ENCODE results near the gene GNG13. TPM values are rescaled to one million over a fixed set of nuclear protein-coding genes. Genes with fewer than 3 reads are reported as not detected.

Gene GNG13
- total and polyA plus RNA-seq, 2 of the 4 experiments (the other 2 are of a cell fraction) = not detected

- no TSS peak for BruUV-seq (replicated peaks)
- ATAC-seq (ENCODE audit: low read depth) = no peak
- Histone ChIP-seq H2BK5ac (ENCODE audit: low read depth, low read length, poor library complexity, severe bottlenecking) (no peak overlapping the region), H2AFZ (replicated peaks; ENCODE audit: low read length, poor library complexity) (no peak overlapping the region), H3K4ac (ENCODE audit: low read depth, low read length) (no peak overlapping the region), H3K4me2 (ENCODE audit: low read depth, low read length) (no peak overlapping the region), H3K4me3 (ENCODE audit: insufficient read depth, low read depth, low read length) (no peak overlapping the region), H4K91ac (ENCODE audit: insufficient read depth, low read depth, low read length) (no peak overlapping the region), H2AK9ac (replicated peaks; ENCODE audit: low read depth, low read length, poor library complexity) (no peak overlapping the region), H3K79me1 (ENCODE audit: low read depth in 1 of 2, low read length in 2 of 2) (no peaks in the 10 kb centered on the region), H3K27ac (ENCODE audit: insufficient read depth, low read length) (no peak overlapping the region), H2BK120ac (ENCODE audit: low read depth, low read length) (no peak overlapping the region), H3K4me1 (ENCODE audit: control insufficient read depth, insufficient read depth, low read length) (no peaks in the 10 kb centered on the region), H4K20me1 (ENCODE audit: insufficient read depth, low read length) (no peaks in the 10 kb centered on the region), H4K8ac (ENCODE audit: low read depth in 2 of 2, low read length in 2 of 2) (no peak overlapping the region), H2BK20ac (ENCODE audit: low read depth, low read length) (no peak overlapping the region), H3K18ac (ENCODE audit: low read depth, low read length) (no peak overlapping the region), H2BK15ac (ENCODE audit: low read depth, low read length) (no peak overlapping the region), H3K9ac (ENCODE audit: low read depth, low read length) (no peak overlapping the region), H3K36me3 (ENCODE audit: control insufficient read depth, insufficient read depth, low read length) (no peaks in the 10 kb centered on the region), H3K23ac (ENCODE audit: low read depth, low read length) (no peak overlapping the region), H3K9me3 (ENCODE audit: control insufficient read depth, insufficient read depth, low read length) (peaks cover 3% of the 10 kb centered on the region), H3K9me1 (ENCODE audit: insufficient read depth, low read length) (no peaks in the 10 kb centered on the region), H3K56ac (ENCODE audit: extremely low read depth, insufficient read depth, low read length) (no peak overlapping the region), H3K14ac (replicated peaks; ENCODE audit: low read depth, low read length) (no peak overlapping the region), H4K5ac (ENCODE audit: low read depth, low read length) (no peak overlapping the region), H3K27me3 (ENCODE audit: control insufficient read depth, insufficient read depth, low read length) (peaks cover 4% of the 10 kb centered on the region; the same call in 1 of the 2 replicates), H2AK5ac (ENCODE audit: low read depth, low read length) (no peak overlapping the region)
- intact Hi-C loops (cut with micrococcal nuclease) = no loop called here
- in situ Hi-C loops (cut with MboI; ENCODE audit: low sequenced_read_pairs) = no loop called here
- ChIA-PET POLR2A (ENCODE audit: unreplicated experiment) (interaction anchor here (0.5 kb wide), 1 partner anchor 222 kb away, joined by 5 read pairs; no protein-coding TSS in a partner anchor), CTCF (no interaction called here)
- 78% methylated on average over 20 of the region's 34 CpGs; no CpG with 5 or more reads in 1 of the 2 experiments for WGBS, 2 experiments (ENCODE audit: extremely low coverage in 2 of 2, insufficient read length in 1 of 2)
- dilution Hi-C loops (cut with HindIII; ENCODE audit: low sequenced_read_pairs, unreplicated experiment) = no loop called here
- DNase-seq = no peak
- TF ChIP-seq RAD21 (IDR thresholded peaks at IDR 0.05; ENCODE audit: low read length) = no peak
- no peak for TF ChIP-seq BHLHE40 (IDR thresholded peaks at IDR 0.05; ENCODE audit: low read depth, low read length)
- TF ChIP-seq RFX5 (IDR thresholded peaks at IDR 0.05; ENCODE audit: low read depth, low read length) = no peak
- no peak for TF ChIP-seq CTCF (conservative IDR thresholded peaks at IDR 0.05; ENCODE audit: low read depth, low read length)
- TF ChIP-seq CEBPB (IDR thresholded peaks at IDR 0.05; ENCODE audit: low read depth, low read length) = no peak
- no peak for TF ChIP-seq MXI1 (IDR thresholded peaks at IDR 0.05; ENCODE audit: borderline replicate concordance, low read depth, low read length)
- TF ChIP-seq FOS (IDR thresholded peaks at IDR 0.05; ENCODE audit: low read depth, low read length) = no peak
- TF ChIP-seq RCOR1 (IDR thresholded peaks at IDR 0.05; ENCODE audit: insufficient replicate concordance, low read length) = no peak
- TF ChIP-seq POLR2A (IDR thresholded peaks at IDR 0.05; ENCODE audit: low read depth, low read length) = no peak
- no peak for TF ChIP-seq CHD1 (IDR thresholded peaks at IDR 0.05; ENCODE audit: low read depth, low read length)
- TF ChIP-seq NFE2L2 (IDR thresholded peaks at IDR 0.05; ENCODE audit: low read depth, low read length) = no peak
- TF ChIP-seq MAFK (IDR thresholded peaks at IDR 0.05; ENCODE audit: low read depth, low read length) = no peak
- no peak for TF ChIP-seq MAZ (IDR thresholded peaks at IDR 0.05; ENCODE audit: borderline replicate concordance, low read depth, low read length)
- no peak for TF ChIP-seq USF2 (IDR thresholded peaks at IDR 0.05; ENCODE audit: low read depth, low read length)
- no peak for TF ChIP-seq SMC3 (IDR thresholded peaks at IDR 0.05; ENCODE audit: low read depth, low read length)
These were observed 41.2 kb downstream of the GNG13 start for GRCh38 chr16:759110-759910.

Measured in IMR-90 (cell line).